HG03558 (cell line): Measurements from ENCODE around the gene AP4S1.
"Not testable (repeated sequence)": the region's sequence is repeated elsewhere in the genome, so short reads cannot be mapped to it uniquely, and the experiment has no call there.

ENCODE experiments used
- ATAC-seq: cut with Tn5 transposase; IDR thresholded peaks from one replicate; pipeline ENCODE4 v1.9.1; 2021; ENCODE audit warnings: moderate number of reproducible peaks; ENCODE audit not compliant: unreplicated experiment; ENCODE audit errors: extremely low read depth

The AP4S1 gene

GRCh38 chr14:31038521-31039166 lies 13.2 kb downstream of the AP4S1 start:
- ATAC-seq, result no peak

- no peak for ATAC-seq
These were observed 16.9 kb downstream of the AP4S1 start for GRCh38 chr14:31042300-31042699.

- not testable (repeated sequence) for ATAC-seq
These were observed 17.4 kb downstream of the AP4S1 start for GRCh38 chr14:31042893-31043292.

GRCh38 chr14:31043379-31043778 lies 17.9 kb downstream of the AP4S1 start:
- no peak for ATAC-seq

GRCh38 chr14:31045501-31046080 lies 20.1 kb downstream of the AP4S1 start:
- no peak for ATAC-seq

GRCh38 chr14:31047503-31047902 lies 22.1 kb downstream of the AP4S1 start:
- no peak for ATAC-seq

GRCh38 chr14:31051023-31051422 lies 25.6 kb downstream of the AP4S1 start:
- ATAC-seq, result no peak

GRCh38 chr14:31051511-31051910 lies 26.1 kb downstream of the AP4S1 start:
- no peak for ATAC-seq

GRCh38 chr14:31052905-31053586 lies 27.6 kb downstream of the AP4S1 start:
- not testable (repeated sequence) for ATAC-seq

GRCh38 chr14:31057035-31057434 lies 31.6 kb downstream of the AP4S1 start:
- ATAC-seq, result no peak

- no peak for ATAC-seq
These were observed 32.4 kb downstream of the AP4S1 start for GRCh38 chr14:31057701-31058364.

GRCh38 chr14:31059152-31059924 lies 33.9 kb downstream of the AP4S1 start:
- no peak for ATAC-seq

- no peak for ATAC-seq
These were observed 34.9 kb downstream of the AP4S1 start for GRCh38 chr14:31060253-31060875.

- not testable (repeated sequence) for ATAC-seq
These were observed 37.5 kb downstream of the AP4S1 start for GRCh38 chr14:31062908-31063307.

GRCh38 chr14:31068235-31068634 lies 42.8 kb downstream of the AP4S1 start:
- no peak for ATAC-seq

GRCh38 chr14:31069343-31069742 lies 43.9 kb downstream of the AP4S1 start:
- no peak for ATAC-seq

GRCh38 chr14:31070431-31070830 lies 45.0 kb downstream of the AP4S1 start:
- ATAC-seq, result no peak

GRCh38 chr14:31071151-31071550 lies 45.7 kb downstream of the AP4S1 start:
- no peak for ATAC-seq

GRCh38 chr14:31075144-31075543 lies 49.7 kb downstream of the AP4S1 start:
- no peak for ATAC-seq

- ATAC-seq, result no peak
These were observed 53.3 kb downstream of the AP4S1 start for GRCh38 chr14:31078766-31079165.
